PFSK-1 (cell line): Measurements from ENCODE around the gene S1PR4.

ENCODE experiments used
- POLR2AphosphoS5 ChIP-seq: IDR thresholded peaks from 2 replicates; pipeline ENCODE4 v1.6.1; 2012; ENCODE audit warnings: low read depth, mild to moderate bottlenecking, control low read depth, low read length, moderate library complexity
- REST ChIP-seq, 2 experiments: IDR thresholded peaks; 2 replicates each; pipeline versions ENCODE4 v1.6.1 to v1.8.0; 2011 to 2012; ENCODE audit warnings: low read depth in 2 of 2, low read length in 2 of 2, control low read depth in 1 of 2, inconsistent platforms in 1 of 2, mild to moderate bottlenecking in 1 of 2, moderate library complexity in 1 of 2; ENCODE audit not compliant: insufficient read depth in 1 of 2
- TAF1 ChIP-seq: IDR thresholded peaks from 2 replicates; pipeline ENCODE4 v1.6.1; 2012; ENCODE audit warnings: low read length, control low read depth, borderline replicate concordance; ENCODE audit not compliant: insufficient read depth

GRCh38 chr19:3222709-3223108 is 44.1 kb downstream of the S1PR4 start:
- no peak for TF ChIP-seq POLR2AphosphoS5
- no peak for TF ChIP-seq TAF1
- TF ChIP-seq REST (IDR thresholded peaks at IDR 0.05; ENCODE audit: insufficient read depth in 1 of 2, low read depth in 2 of 2, low read length in 2 of 2) = no peak
